GM21723 (cell line): Measurements from ENCODE around the gene KPNA6.
"Not testable (repeated sequence)": the region's sequence is repeated elsewhere in the genome, so short reads cannot be mapped to it uniquely, and the experiment has no call there.

ENCODE experiments used
- ATAC-seq: cut with Tn5 transposase; IDR thresholded peaks from one replicate; pipeline ENCODE4 v1.9.1; 2021; ENCODE audit warnings: mild to moderate bottlenecking, moderate library complexity; ENCODE audit not compliant: unreplicated experiment

KPNA6 gene

GRCh38 chr1:32107742-32108661 is at the start of gene KPNA6:
Gene KPNA6, plus strand, starts transcription at chr1:32108056. Its CDS starts 75 bp downstream, at chr1:32108131.
- peak; percentile 64 for ATAC-seq

- ATAC-seq: no peak
Observed at GRCh38 chr1:32060914-32061313, 46.9 kb upstream of the KPNA6 start.

- no peak for ATAC-seq
Observed at GRCh38 chr1:32062867-32063230, 45.0 kb upstream of the KPNA6 start.

GRCh38 chr1:32063261-32063681 is 44.6 kb upstream of the KPNA6 start:
- no peak for ATAC-seq

GRCh38 chr1:32065613-32066488 is 42.0 kb upstream of the KPNA6 start:
- ATAC-seq: not testable (repeated sequence)

- no peak for ATAC-seq
Observed at GRCh38 chr1:32066489-32066873, 41.4 kb upstream of the KPNA6 start.

GRCh38 chr1:32068957-32069588 is 38.8 kb upstream of the KPNA6 start:
- no peak for ATAC-seq

GRCh38 chr1:32071758-32072621 is 35.9 kb upstream of the KPNA6 start:
- no peak for ATAC-seq

GRCh38 chr1:32072622-32073298 is 35.1 kb upstream of the KPNA6 start, which contains the start of gene TMEM39B:
Gene TMEM39B, plus strand, starts transcription at chr1:32072939. Its CDS starts 109 bp downstream, at chr1:32073048.
- peak; percentile 88 for ATAC-seq

- peak; percentile 29 for ATAC-seq
Observed at GRCh38 chr1:32073299-32074229, 34.3 kb upstream of the KPNA6 start.

- ATAC-seq: no peak
Observed at GRCh38 chr1:32074841-32075240, 33.0 kb upstream of the KPNA6 start.

- no peak for ATAC-seq
Observed at GRCh38 chr1:32077451-32077850, 30.4 kb upstream of the KPNA6 start.

GRCh38 chr1:32082022-32082421 is 25.8 kb upstream of the KPNA6 start:
- ATAC-seq: no peak

- ATAC-seq: not testable (repeated sequence)
Observed at GRCh38 chr1:32086381-32086780, 21.5 kb upstream of the KPNA6 start.

GRCh38 chr1:32091176-32091575 is 16.7 kb upstream of the KPNA6 start:
- ATAC-seq: no peak

- ATAC-seq: no peak
Observed at GRCh38 chr1:32091591-32091990, 16.3 kb upstream of the KPNA6 start.

GRCh38 chr1:32094746-32095521 is 12.9 kb upstream of the KPNA6 start:
- no peak for ATAC-seq

GRCh38 chr1:32099426-32099825 is 8.4 kb upstream of the KPNA6 start:
- ATAC-seq: no peak
